ACHN (cell line): ENCODE results near the gene PDXK.

ENCODE experiments used
- DNase-seq: peaks from one replicate; pipeline ENCODE4 v3.0.0-alpha.2; 2015
- in situ Hi-C: cut with HindIII; loops from 2 replicates; pipeline ENCODE4 v1.10.0; 2017; ENCODE audit warnings: low sequenced_read_pairs, low pct_ligation_motif_present, low pct_unique_long_range_greater_than_20kb

The PDXK gene

DNA sequence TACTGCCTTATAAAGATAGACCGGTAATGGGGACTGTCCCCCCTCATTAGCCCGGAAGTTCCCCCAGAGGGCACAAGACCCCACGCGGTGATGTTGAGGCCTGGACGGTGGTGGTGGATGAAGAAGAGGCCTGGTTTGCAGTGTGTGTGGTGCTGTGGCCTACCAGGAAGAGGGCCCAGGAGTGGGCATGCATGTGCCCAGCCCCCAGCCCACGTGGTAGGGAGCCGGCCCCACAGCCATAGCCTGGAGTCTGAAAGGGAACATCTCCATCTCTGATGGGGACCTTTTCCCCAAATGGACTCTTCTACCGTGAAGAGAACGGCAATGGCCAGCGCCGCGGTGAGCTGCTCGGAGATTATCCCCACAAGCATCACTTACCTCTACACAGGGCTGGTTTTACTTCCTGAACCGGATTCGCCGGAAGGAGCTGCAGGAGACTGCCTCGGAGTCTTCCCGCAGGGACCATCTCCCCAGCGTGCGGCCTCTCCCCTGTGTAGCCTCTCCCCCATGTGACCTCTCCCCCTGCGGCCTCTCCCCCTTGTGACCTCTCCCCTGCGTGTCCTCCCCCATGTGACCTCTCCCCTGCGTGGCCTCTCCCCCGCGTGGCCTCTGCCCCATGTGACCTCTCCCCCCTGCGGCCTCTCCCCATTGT lies 91.0 kb downstream of the PDXK start:
- in situ Hi-C loops = no loop called here
- no peak for DNase-seq

DNA sequence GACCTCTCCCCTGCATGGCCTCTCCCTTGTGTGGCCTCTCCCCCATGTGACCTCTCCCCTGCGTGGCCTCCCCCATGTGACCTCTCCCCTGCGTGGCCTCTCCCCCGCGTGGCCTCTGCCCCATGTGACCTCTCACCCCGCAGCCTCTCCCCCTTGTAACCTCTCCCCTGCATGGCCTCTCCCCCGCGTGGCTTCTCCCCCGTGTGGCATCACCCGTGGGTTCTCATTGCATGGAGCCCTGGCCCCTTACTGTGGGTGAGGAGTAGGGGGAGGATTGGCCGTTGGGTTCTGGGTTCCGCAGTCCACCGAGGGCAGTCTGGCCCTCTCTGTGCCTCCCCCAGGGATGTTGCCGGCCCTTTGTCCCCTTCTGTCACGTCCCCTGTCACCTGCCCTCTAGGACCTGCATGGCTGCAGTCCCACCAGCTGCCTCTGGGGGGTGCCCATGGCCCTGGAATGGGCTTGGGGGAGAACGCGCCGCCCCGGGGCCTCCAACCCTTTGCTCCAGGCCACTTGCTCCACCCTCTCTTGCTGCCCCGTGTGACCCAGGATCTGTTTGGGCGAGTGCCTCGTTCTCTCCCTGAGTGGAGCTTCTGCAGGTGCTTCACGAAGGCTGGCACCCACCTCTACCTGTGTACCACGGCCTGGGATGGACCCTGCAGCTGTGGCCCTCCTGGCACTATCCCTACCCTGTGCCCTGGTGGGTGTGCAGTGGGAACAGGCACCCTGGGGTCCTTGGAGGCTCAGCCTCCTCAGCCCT lies 91.8 kb downstream of the PDXK start:
- peak; percentile 64 for DNase-seq
- in situ Hi-C loops = no loop called here

DNA sequence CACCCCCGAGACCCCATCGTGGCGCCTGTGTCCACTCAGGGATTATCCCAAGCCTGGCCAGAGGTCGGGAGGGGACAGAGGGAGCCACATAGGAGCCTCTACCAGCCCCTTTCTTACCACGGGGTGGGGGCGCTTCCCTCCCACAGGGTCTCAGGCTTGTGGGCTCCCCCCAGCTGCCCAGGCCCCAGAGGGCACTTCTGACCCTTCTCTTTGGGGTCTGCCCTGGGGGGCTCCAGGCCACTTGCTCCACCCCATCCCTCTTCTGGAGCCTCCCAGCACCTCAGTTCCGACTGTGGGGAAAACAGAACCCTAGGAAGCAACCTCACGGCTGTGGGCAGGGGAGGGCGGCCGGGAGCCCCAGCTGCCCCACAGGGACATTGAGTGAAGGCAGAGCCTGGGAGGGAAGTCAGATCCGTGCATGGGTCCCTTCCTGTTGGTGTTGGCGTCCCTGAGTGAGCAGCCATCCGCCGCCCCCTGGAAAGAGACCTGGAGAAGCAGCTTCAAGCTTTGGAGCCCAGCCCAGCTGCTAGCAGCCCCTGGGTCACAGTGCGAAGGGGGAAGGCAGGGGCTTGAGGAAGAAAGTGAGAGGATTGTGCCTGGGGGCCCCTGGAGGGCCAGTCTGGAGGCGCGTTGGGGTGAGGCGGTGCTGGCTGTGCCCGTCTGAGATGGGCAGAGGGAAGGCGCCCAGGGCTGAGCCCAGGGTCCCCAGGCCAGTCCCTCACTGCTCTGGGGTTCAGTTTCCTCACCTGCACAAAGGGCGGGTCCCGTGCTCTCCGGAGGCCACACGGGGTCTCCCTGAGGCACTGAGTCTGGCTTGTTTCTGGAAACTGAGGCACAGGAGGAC lies 92.6 kb downstream of the PDXK start:
- in situ Hi-C loops = no loop called here
- no peak for DNase-seq
